ENCODE results near the gene KRT12. TPM values are rescaled to one million over a fixed set of nuclear protein-coding genes. Genes with fewer than 3 reads are reported as not detected.
"Not testable (repeated sequence)": the region's sequence is repeated elsewhere in the genome, so short reads cannot be mapped to it uniquely, and the experiment has no call there.

KRT12 gene
- total RNA-seq, 1 donor from 2014 or later: not detected

- no peak for DNase-seq (ENCODE audit: missing footprints)
- ATAC-seq: no peak
- intact Hi-C loops (cut with DNase I): no loop called here
These were observed 44.8 kb downstream of the KRT12 start, which contains the start of gene KRT10 for GRCh38 chr17:40822132-40822812. Gene KRT10 (minus strand): TSS chr17:40822614. CDS start chr17:40822585, 29 bp downstream.

- DNase-seq (ENCODE audit: missing footprints) (no peak), ATAC-seq (no peak)
- intact Hi-C loops (cut with DNase I): no loop called here
These were observed 45.5 kb downstream of the KRT12 start for GRCh38 chr17:40821536-40821935.

- ATAC-seq (no peak), DNase-seq (ENCODE audit: missing footprints) (no peak)
- intact Hi-C loops (cut with DNase I): no loop called here
These were observed 46.7 kb downstream of the KRT12 start for GRCh38 chr17:40820228-40820838.

GRCh38 chr17:40819528-40820125 is 47.4 kb downstream of the KRT12 start:
- ATAC-seq (peak; percentile 29), DNase-seq (ENCODE audit: missing footprints) (no peak)
- intact Hi-C loops (cut with DNase I): loop anchor here (5.0 kb wide), 1 partner anchor 38 kb away; no protein-coding TSS in a partner anchor

GRCh38 chr17:40818733-40819527 is 48.1 kb downstream of the KRT12 start:
- intact Hi-C loops (cut with DNase I): loop anchor here (5.0 kb wide), 1 partner anchor 38 kb away; no protein-coding TSS in a partner anchor
- DNase-seq (ENCODE audit: missing footprints) (peak; percentile 91), ATAC-seq (peak; percentile 89)

- intact Hi-C loops (cut with DNase I): loop anchor here (5.0 kb wide), 1 partner anchor 39 kb away; no protein-coding TSS in a partner anchor
- DNase-seq (ENCODE audit: missing footprints) (no peak), ATAC-seq (no peak)
These were observed 48.7 kb downstream of the KRT12 start for GRCh38 chr17:40818343-40818732.

- no peak for ATAC-seq
- no peak for DNase-seq (ENCODE audit: missing footprints)
- intact Hi-C loops (cut with DNase I): loop anchor here (5.0 kb wide), 1 partner anchor 40 kb away; no protein-coding TSS in a partner anchor
These were observed 49.8 kb downstream of the KRT12 start for GRCh38 chr17:40817103-40817682.

GRCh38 chr17:40816569-40816968 is 50.5 kb downstream of the KRT12 start:
- DNase-seq (ENCODE audit: missing footprints) (no peak), ATAC-seq (no peak)
- intact Hi-C loops (cut with DNase I): loop anchor here (5.0 kb wide), 1 partner anchor 41 kb away; no protein-coding TSS in a partner anchor

GRCh38 chr17:40815381-40815780 is 51.6 kb downstream of the KRT12 start:
- intact Hi-C loops (cut with DNase I): loop anchor here (5.0 kb wide), 1 partner anchor 42 kb away; no protein-coding TSS in a partner anchor
- DNase-seq (ENCODE audit: missing footprints): no peak
- ATAC-seq: no peak

GRCh38 chr17:40814657-40815056 is 52.4 kb downstream of the KRT12 start:
- ATAC-seq; DNase-seq (ENCODE audit: missing footprints): not testable (repeated sequence)
- intact Hi-C loops (cut with DNase I): loop anchor here (5.0 kb wide), 1 partner anchor 43 kb away; no protein-coding TSS in a partner anchor

- no peak for DNase-seq (ENCODE audit: missing footprints)
- intact Hi-C loops (cut with DNase I): no loop called here
- ATAC-seq: no peak
These were observed 53.2 kb downstream of the KRT12 start for GRCh38 chr17:40813804-40814203.

- ATAC-seq: no peak
- intact Hi-C loops (cut with DNase I): no loop called here
- DNase-seq (ENCODE audit: missing footprints): no peak
These were observed 54.4 kb downstream of the KRT12 start for GRCh38 chr17:40812639-40813038.

Other genes with a start within 250 kb of the KRT12 start
- gene SMARCE1, start 219.4 kb downstream of the KRT12 start, total RNA-seq: 56.9 TPM
- 0.41 TPM for gene KRT222, start 202.0 kb downstream of the KRT12 start, total RNA-seq
- not detected for gene KRT24, start 163.5 kb downstream of the KRT12 start, total RNA-seq
- gene KRT25, start 111.9 kb downstream of the KRT12 start, total RNA-seq: not detected
- gene KRT26, start 95.0 kb downstream of the KRT12 start, total RNA-seq: not detected
- not detected for gene KRT27, start 84.7 kb downstream of the KRT12 start, total RNA-seq
- not detected for gene KRT28, start 67.3 kb downstream of the KRT12 start, total RNA-seq
- gene KRT10, start 44.6 kb downstream of the KRT12 start, total RNA-seq: 48.0 TPM
- gene KRT20, start 18.0 kb upstream of the KRT12 start, total RNA-seq: not detected
- gene KRT23, start 70.4 kb upstream of the KRT12 start, total RNA-seq: 0.16 TPM
- gene KRT39, start 99.7 kb upstream of the KRT12 start, total RNA-seq: not detected
- gene KRT40, start 117.1 kb upstream of the KRT12 start, total RNA-seq: not detected
- gene KRTAP3-3, start 126.9 kb upstream of the KRT12 start, total RNA-seq: not detected
- not detected for gene KRTAP3-2, start 132.7 kb upstream of the KRT12 start, total RNA-seq
- not detected for gene KRTAP3-1, start 141.9 kb upstream of the KRT12 start, total RNA-seq
- not detected for gene KRTAP1-5, start 160.0 kb upstream of the KRT12 start, total RNA-seq
- gene KRTAP1-4, start 163.0 kb upstream of the KRT12 start, total RNA-seq: not detected
- gene KRTAP1-3, start 167.7 kb upstream of the KRT12 start, total RNA-seq: not detected
- gene KRTAP1-1, start 174.2 kb upstream of the KRT12 start, total RNA-seq: not detected
- not detected for gene KRTAP2-1, start 180.1 kb upstream of the KRT12 start, total RNA-seq
- not detected for gene KRTAP2-2, start 188.0 kb upstream of the KRT12 start, total RNA-seq
- gene KRTAP2-3, start 192.9 kb upstream of the KRT12 start, total RNA-seq: not detected
- gene KRTAP2-4, start 198.7 kb upstream of the KRT12 start, total RNA-seq: not detected
- gene KRTAP4-7, start 216.9 kb upstream of the KRT12 start, total RNA-seq: not detected
- gene KRTAP4-8, start 230.9 kb upstream of the KRT12 start, total RNA-seq: not detected
- not detected for gene KRTAP4-16, start 235.0 kb upstream of the KRT12 start, total RNA-seq
- gene KRTAP4-9, start 238.2 kb upstream of the KRT12 start, total RNA-seq: not detected

Data from Right ventricle myocardium inferior (tissue), 1 donor.